Measurements from ENCODE around the gene MPHOSPH9.

The MPHOSPH9 gene

DNA sequence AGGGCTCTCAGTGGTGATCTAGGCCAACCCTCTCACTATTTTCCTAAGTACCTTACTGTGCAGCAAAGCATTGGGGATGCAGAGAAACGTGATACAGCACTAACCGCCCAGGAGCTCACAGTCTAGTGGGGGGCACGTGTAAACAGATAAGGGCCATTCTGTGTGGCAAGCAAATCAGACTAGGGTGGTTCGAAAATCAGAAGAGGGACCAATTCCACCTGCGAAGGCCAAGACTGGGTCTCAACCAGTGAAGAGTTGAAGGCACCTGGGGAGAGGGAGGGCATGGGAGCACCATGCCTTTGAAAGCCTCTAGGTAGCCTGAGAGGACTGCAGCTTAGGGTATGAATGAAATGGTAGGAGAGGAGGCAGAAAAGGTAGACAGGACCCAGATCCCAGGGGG lies 84.3 kb downstream of the MPHOSPH9 start:
- no peak for DNase-seq

DNA sequence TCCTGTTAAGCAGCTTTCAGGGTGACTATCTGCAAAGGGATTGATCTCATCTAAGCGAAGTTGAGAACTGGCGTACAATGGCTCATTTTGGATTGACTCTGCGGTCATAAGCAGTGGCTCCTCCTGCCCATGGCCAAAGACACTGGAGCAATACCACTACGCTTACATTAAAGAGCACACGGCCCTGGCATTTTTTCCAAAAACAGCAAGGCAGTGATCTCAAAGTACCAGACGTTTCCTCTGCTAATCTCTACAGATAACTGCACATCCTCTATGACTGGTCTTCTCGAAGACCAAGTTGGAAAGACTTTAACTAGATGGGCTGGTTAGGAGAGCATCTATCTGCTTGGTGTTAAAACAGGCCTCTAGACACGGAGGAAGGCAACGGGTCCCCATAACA lies 84.7 kb downstream of the MPHOSPH9 start:
- DNase-seq, result no peak

DNA sequence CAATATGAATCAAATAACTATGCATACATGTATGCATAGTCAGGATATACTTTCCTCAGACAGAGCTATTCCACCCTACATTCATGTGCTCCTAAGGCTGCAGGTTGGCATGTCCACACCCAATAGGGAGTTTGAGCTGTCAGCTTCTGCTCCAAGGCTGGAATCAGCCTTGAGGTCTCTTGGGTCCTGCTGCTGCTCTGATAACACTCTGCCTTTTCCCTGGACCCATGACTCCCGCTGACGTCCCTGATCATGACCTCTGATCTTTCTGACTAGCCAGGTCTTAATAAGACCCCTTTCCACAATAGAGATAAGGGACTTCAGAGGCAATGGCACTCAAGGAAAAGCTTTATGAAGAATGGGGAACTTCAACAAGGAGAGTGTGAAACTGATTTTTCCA lies 87.7 kb downstream of the MPHOSPH9 start:
- no peak for DNase-seq

DNA sequence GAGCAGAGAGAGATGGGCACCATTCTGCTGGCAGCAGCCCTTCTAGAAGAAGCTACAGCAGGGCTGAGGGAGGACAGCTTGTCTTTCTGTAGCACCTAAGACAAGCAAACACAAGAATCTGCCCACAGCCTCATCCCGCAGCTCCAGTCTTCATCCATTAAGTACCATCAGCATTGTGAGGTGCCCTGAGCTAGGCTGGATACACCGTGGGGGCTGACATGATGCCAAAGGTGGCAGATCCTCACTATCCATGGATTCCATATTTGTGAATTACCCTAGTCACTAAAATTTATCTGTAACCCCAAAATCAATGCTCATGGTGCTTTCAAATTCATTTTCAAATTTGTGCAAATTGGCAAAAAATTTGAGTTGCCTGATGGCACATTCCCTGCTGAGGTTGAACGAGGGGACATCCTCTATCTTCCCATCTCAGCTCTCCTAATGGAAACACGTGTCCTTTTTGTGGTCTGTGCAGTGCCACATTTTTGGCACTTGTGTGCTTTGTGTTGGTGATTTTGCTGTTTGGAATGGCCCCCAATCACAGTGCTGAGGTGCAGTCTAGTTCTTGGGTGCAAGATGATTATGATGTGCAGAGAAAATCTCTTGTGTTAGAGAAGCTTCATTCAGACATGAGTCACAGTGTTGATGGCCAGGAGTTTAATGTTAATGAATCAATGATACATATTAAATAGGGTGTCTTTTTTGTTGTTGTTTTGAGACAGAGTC lies 89.0 kb downstream of the MPHOSPH9 start:
- DNase-seq, result no peak

DNA sequence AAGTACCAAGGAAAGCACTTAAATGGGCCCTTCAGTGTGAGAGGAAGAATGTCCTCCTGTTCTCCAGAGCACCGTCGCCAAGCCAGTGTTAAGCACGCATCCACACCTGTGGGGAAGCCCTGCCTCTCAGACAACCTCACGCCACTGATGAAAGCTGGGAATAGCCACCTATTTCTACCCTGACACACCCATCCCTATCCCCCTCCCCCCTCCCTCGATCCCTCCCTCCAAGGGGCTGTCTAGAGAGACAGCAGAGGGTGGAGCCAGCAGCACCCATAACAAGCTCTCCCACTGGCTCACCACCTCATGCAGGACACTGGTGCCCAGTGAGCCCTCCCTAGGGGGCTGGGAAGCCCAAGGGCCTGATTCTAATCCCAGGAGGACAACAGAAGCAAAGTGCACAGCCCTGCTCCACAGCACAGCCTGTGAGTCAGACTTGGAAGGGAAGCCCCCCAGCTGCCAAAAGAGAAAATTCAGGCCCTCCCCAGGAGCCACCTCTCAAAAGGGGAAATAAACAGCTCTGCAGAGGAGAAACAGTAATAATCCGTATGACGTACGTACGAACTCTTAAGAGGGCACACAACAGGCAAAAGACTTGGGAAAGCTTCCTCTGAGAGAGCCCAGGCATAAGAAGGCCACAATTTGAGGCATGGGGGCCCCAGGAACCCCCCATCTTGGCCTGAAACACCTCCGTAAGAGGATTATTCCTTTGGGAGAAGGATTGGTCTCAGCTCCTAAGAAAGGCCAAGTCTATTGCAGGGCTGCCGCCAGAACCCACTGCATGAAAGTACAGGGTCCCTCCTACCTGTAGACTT lies 89.8 kb downstream of the MPHOSPH9 start:
- no peak for DNase-seq

DNA sequence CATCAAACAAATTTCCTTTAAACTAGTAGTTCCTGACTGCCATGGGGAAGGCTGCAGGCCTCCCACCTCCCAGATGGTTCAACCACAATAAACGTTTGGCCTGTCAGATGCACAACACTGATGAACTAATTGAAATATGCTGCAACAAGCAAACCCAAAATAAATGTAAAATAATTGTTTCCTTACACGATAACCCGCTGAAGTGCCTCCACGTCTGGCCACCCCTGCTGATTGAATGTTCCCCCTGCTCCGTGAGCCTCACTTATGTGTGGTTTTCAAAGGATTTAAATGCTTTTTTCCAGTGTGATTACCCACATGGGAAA lies 90.5 kb downstream of the MPHOSPH9 start:
- no peak for DNase-seq

DNA sequence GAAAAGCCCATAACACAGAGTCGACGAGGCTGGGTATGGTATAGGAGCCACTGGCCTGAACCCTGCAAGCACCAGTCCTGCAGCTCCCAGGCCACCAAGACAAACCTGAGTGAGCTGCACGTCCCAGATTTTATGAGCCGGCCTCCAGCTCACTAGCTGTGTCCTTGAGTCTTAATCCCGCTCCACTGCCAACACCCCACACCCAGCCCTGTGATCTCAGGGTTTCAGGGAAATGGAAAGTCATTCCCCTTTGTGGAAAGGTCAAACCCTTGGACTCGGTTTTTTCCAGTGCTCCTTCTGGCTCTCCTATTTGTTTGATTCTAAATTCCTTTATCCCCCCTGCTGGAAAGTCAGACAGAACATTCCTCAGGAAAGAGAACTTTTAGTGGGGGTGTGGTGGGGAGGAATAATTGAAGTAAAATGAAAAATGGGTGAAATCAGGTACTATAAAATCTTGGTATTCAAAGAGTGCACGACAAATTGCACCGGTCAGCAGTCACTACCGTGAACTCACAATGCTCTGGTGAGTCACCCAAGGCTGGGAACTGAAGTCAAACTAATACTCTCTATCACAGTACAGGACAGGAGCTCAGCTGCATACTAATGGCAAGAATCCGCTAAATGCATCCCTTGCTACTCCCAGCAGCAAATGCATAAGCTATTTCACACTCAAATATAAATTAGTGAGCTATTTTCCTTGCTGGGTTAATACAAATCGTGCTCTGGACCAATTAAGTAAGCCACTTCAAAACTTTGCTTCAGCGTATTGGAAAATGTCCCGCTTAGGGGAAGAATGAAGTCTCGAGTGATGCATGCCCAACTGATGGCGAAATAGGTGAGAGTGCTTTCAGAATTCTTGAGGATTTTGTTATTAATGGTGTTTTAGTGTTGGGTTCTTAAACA lies 91.1 kb downstream of the MPHOSPH9 start:
- no peak for DNase-seq

DNA sequence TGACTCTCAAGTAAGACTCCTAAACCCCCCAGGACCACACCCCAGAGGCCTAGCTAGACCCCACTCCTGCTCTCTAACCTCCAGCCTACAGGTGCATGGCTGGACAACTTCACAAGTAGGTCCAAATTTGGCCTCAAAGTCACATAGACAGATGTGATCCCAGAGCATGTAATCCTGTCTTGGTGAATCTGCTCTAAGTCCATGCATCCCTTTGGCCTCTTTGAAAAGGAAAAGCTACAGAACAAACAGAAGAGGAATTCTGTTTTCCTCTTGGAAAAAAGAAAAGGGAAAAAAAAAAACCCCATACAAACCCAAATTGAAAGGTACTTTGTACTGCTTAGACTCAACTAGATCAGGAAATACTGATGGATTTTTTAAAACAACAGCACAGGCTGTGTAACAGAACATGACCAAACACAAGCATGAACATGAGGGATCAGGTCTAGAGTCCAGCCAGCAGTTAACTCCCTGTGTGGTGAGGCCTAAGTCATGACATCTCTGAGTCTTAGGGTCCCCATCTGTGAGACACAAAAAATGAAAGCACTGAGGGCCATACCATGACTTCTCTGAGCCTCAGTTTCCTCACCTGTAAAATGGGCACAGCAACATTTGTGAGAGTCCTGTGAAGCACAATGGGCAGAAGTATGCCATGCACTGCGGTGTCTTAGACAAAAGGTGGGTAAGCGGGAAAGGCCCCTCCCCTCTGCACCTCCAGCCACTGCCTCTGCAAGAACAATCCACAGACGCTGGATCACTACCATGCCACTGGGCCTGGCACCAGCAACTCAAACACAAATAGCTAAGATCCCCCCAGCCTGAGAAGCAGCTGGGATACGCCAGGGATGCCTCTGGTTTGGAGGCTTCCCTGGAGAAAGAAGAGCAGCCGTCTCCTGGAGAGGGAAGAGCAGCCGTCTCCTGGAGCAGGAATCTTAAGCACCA lies 92.0 kb downstream of the MPHOSPH9 start:
- DNase-seq, result no peak

DNA sequence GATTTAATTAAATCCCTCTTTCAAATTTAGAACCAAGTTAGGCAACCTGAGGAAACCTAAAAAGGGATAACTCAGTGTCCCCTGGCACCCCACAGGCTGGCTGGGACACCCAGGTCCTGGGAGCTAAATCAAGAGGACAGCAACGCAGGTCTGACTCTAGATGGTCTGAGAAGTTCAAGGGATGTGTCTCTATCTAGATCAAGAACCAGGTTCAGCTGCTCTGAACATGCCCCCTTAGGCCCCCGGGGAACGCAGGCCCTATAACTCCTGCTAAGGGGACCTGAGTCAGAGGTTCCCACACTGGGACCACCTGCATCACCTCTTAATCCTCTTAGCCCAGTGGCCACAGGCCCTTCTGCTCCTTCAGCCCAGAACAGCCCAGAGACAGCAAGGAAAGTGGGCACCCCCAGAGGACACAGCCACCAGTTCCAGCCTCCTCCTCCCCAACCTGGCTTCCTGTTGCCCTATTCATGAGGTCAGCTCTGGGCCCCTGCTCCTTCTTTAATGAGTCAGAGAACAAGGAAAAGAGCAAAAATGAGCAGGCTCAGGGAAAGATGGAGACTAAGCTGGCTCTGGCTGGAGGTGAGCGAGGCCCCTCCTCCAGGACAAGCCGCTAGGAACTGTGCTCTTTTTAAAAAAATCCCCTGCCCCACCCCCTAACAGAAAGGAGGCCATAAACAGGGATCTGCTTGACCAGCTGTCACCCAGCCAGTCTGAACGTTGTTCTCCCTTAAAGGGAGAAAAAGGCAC lies 92.8 kb downstream of the MPHOSPH9 start:
- DNase-seq, result no peak

DNA sequence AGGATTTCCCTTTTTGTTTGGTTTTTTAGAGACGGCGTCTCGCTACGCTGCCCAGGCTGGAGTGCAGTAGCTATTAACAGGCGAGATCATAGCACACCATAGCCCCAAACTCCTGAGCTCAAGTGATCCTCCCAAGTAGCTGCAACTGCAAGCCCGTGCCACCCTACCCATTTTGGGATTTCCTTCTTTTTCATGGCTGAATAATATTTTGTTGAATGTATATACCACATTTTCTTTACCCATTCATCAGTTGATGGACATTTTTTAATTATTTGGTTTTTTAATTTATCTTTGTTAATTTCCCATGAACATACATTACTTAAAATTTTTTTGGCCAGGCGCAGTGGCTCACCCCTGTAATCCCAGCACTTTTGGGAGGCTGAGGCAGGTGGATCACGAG lies 97.3 kb downstream of the MPHOSPH9 start:
- no peak for DNase-seq

DNA sequence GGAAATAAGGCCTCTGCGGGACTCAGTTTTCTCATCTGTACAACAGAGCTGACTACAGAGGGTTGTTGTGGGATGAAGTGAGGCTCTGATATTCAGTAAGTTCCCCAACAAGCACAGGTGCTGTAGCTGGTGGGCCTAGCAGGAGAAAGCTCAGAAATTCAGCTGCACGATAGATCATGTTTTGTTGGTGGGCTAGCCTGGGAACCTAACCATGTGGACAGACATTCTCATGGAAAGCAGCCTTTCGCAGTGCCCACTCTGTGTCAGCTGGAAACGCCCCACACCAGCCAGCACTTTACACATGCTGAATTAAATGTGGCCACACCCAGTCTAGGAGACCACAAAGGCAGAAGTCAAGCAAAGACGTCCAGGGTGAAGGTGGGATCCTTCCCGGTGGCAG lies 98.1 kb downstream of the MPHOSPH9 start:
- no peak for DNase-seq

DNA sequence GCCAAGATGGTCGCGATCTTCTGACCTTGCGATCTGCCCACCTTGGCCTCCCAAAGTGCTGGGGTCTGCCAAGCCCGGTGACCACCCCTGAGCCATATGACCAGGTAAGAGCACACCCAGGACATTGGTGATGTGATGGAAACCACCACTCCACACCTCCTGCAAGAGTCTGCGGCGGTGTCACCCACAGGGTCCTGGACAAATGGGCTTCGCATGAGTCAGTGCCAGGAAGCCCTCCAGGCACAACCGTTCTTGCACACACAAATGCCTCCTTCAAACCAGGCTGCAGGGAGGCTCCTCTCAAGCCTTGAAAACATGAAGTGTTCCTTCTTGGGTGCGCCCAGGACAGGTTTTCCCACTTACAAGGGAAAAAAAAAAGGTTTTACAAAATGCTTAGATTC lies 98.7 kb downstream of the MPHOSPH9 start:
- DNase-seq, result no peak

DNA sequence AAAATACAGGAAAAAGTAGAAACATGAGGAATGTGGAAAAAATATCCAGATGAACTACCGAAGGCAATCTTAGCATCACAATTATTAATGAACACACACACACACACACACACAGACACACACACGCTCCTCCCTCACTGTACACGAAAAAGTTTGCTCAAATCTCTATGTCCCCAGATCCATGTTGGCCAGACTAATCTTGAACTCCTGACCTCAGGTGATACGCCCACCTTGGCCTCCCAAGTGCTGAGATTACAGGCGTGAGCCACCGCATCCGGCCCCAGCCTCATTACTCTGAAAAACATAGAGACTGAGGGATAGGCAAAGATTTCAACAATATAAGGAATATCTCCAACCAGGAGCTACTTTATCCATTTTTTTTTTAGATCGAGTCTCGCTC lies 99.2 kb downstream of the MPHOSPH9 start:
- no peak for DNase-seq

DNA sequence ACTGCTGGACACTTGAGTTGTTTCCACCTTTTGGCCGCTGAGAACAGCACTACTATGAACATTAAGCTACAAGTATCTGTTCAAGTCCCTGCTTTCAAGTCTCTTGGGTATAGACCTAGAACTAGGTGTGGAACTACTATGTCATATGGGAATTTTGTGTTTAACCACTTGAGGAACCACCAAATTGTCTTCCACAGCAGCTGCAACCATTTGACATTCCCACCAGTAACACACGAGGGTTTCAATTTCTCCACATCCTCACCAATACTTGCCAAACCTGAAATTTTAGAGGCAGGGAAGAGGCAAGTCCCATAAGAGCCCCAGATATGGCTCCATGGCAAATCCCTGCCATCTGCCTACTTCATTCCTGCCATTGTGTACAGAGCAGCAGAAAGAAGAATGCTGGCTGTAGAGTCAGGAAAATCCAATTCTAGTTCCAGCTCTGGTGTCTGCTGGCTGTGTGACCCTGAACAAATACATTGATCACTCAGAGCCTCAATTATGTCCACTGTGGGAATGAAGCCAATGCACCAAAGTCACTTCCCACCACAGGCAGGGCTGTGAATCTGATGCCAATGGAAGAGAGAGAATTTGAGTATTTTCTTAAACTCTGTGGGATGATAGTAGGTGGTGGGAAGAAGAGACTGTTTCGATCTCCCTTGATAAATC lies 99.9 kb downstream of the MPHOSPH9 start:
- peak; percentile 94 for DNase-seq

DNA sequence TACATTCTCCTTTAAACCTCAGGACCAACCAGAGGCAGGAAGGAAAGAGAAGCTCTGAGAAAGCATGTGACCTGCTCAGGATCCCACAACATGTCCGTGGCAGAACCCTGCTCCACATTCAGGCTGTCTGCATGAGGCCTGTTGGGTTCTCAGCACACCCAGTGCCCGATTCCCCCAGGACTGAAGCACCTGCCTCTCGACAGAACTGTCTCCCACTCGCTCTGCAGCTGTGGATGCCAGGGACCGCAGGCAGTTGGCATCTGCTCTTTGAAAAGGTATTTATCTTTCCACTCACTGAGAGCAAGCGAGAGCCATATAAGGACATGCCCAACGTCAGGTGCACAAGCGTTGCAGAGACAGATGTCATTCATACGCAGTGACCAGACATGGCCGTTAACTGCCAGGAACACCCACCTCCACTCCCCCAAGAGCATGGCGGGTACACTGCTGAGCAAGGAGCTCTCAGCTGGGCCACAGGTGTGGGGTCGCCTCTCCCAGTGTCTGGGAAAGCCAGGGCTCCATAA lies 101.0 kb downstream of the MPHOSPH9 start:
- DNase-seq, result peak; percentile 95

DNA sequence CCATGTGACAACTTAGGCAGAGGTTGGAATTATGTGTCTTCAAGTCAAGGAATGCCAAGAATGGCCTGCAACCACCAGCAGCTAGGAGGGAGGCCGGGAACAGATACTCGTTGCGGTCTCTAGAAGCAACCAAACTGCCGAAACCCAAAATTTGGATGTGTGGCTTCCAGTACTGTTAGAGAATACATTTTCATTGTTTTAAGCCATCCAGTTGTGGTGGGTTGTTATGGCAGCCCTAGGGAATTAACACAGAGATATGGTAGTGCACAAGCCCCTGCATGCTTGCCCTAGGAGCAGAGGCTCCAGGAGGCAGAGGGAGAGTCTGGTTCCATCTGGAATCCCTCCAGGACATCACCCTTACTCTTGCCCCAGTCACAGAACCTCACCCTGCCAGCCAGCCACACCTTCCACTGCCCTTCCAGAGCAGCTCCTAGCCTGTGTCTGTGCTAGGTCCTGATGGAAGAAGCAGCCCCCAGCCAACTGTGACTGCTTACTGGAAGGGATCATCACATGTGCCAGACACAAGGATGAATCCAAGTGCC lies 101.6 kb downstream of the MPHOSPH9 start:
- peak; percentile 91 for DNase-seq

DNA sequence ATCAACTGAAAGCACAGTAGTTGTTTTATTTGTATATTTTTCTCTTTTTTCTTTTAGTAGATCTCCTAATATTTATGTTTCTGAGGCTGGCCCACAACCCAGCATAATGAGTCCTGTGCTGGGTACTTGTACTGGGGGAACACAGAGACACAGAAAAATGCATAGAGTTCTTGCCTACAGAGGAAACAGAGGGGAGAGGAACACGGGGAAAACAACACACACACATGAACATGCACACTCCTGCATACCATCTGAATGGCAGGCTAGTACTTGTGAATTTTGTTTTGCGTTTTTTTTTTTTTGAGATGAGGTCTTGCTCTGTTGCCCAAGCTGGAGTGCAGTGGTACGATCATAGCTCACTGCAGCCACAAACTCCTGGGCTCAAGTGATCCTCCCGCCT lies 103.3 kb downstream of the MPHOSPH9 start:
- no peak for DNase-seq

DNA sequence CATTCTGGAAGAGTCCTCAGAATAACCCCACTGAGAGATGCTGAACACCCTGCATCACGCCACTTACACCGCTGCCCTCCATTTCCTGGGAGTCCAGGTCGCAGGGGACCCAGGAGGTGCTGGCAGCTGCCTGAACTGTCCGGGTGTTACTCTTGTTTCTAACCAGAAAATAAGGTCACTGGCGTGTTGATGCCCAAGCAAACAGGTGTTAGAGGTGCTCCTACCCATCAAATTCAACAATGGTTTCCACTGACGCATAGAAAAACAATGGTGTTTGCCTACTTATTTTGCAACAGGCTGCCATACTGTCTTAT lies 105.8 kb downstream of the MPHOSPH9 start:
- no peak for DNase-seq

DNA sequence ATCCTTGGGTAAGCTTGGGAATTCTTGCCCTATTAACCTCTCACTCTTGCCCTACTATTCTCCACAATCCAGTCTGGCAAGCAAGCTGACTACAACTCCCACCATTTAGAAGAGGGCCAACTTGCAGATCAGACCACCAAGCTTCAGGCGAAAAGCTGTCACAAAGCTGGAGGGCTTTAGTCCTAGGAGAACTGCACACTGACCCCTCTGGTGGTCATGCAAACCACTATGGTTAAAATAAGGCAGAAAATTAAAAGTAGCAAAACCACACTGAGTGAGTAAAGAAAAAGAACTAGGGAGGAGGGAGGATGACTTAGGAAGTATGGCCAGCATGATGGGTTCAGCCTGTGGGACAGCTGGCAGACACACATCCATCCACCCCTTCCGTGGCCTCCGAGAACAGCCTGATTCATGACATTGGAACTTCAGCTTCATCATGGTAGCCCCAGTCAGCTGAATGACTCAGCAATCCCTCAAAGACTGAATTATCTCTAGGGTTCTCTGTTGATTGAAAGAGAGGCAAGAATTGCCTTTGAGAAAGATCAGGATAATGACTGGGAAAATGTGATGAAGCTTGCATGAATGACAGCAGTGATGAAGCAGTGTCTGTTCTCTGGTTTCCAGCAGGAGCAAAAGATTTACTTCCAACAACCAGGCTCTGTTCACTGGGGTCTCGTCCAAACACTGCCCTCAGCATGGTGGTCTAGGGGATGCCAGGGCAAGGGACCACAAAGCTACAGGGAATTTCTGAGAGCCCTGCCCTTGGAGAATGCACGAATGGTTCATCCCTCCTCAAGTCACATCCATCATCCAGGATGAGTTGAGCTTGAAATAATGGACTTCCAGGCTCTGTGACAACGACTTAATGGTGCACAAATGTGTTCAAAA lies 106.4 kb downstream of the MPHOSPH9 start:
- no peak for DNase-seq

DNA sequence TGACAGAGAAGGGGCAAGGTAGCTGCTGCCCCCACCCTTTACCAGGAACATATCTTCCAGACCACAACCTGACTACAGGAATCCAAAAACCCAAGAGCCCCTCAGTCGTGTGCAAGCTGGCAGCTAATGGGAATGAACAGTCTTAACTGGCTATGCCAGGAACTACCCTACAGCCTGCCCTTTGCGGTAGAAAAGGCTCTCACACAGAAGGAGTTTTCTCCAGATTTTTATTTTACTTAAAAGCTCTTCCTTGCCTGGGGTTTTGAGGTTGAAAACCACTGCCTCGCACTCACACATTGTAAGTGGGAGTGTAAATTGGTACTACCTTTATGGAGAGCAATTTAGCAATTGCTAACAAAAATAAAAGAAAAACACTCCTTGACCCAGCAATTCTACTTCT lies 110.3 kb downstream of the MPHOSPH9 start:
- DNase-seq, result no peak

Data from NCI-H2029 treated with DMSO at 0.1 percent for 48 hours (cell line).